ENCODE measurements around the gene AQR.

GRCh38 chr15:34802803-34803750 is 166.5 kb downstream of the AQR start:
- TF ChIP-seq CTCF (IDR thresholded peaks at IDR 0.05) (no peak), POLR2A (IDR thresholded peaks at IDR 0.05) (no peak)

Data from esophagus squamous epithelium (tissue), 4 donors.